GM12892 (cell line): Measurements from ENCODE around the gene GPR39.

Experiments used
- POLR2A ChIP-seq: IDR thresholded peaks from 2 replicates; pipeline ENCODE4 v1.6.1; 2011; ENCODE audit warnings: low read depth, low read length, control low read depth
- POLR2AphosphoS5 ChIP-seq: IDR thresholded peaks from 2 replicates; pipeline ENCODE4 v1.6.1; 2011; ENCODE audit warnings: low read depth, low read length, control low read depth
- TAF1 ChIP-seq: IDR thresholded peaks from 2 replicates; pipeline ENCODE4 v1.6.1; 2011; ENCODE audit warnings: low read depth, mild to moderate bottlenecking, control low read depth, low read length, borderline replicate concordance

DNA sequence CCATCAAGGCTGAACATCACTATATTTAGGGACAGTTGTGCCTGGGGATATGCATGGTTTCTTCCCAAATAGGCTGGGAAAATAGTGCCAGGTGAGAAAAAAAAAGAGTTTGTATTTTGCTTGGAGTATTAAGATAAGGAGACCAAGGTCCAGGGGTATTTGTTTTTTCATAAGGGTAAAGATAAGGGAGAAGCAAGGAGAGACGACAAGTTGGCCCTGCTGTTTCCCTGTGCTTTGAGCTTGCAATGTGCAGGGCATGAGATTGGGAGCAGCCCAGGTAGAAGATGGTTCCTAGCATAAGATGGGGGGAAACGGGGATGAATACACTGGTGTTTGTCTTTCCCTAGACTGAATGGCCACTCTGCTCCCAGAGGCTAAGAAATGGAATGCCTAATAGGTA lies 8.8 kb upstream of the GPR39 start:
- TF ChIP-seq POLR2AphosphoS5, result no peak
- no peak for TF ChIP-seq TAF1
- no peak for TF ChIP-seq POLR2A
